Rectal smooth muscle tissue (tissue), 1 donor: Measurements from ENCODE around the gene EDN2.

Source experiments
- H3K27ac ChIP-seq: one replicate; pipeline ENCODE4 v1.7.0; 2013; ENCODE audit warnings: low read depth, low read length, inconsistent platforms
- H3K27me3 ChIP-seq: one replicate; pipeline ENCODE4 v1.7.0; 2013; ENCODE audit warnings: low read length; ENCODE audit not compliant: control insufficient read depth, insufficient read depth
- H3K36me3 ChIP-seq: one replicate; pipeline ENCODE4 v1.7.0; 2013; ENCODE audit warnings: low read length; ENCODE audit not compliant: control insufficient read depth, insufficient read depth
- H3K4me1 ChIP-seq: one replicate; pipeline ENCODE4 v1.7.0; 2013; ENCODE audit warnings: low read length; ENCODE audit not compliant: control insufficient read depth, insufficient read depth
- H3K4me3 ChIP-seq: one replicate; pipeline ENCODE4 v1.7.0; 2013; ENCODE audit warnings: low read length
- H3K9ac ChIP-seq: one replicate; pipeline ENCODE4 v1.7.0; 2013; ENCODE audit warnings: low read length

The EDN2 gene

GRCh38 chr1:41474490-41475271 is 9.8 kb downstream of the EDN2 start:
- Histone ChIP-seq H3K27me3 (no peaks in the 10 kb centered on the region), H3K4me3 (no peak overlapping the region), H3K4me1 (peaks cover 25% of the 10 kb centered on the region), H3K36me3 (no peaks in the 10 kb centered on the region), H3K9ac (no peak overlapping the region), H3K27ac (peak overlapping the region; percentile 87)

GRCh38 chr1:41473738-41474362 is 10.6 kb downstream of the EDN2 start:
- peak overlapping the region; percentile 87 for H3K27ac ChIP-seq
- H3K36me3 ChIP-seq: no peaks in the 10 kb centered on the region
- no peak overlapping the region for H3K4me3 ChIP-seq
- no peak overlapping the region for H3K9ac ChIP-seq
- H3K4me1 ChIP-seq: peaks cover 24% of the 10 kb centered on the region
- no peaks in the 10 kb centered on the region for H3K27me3 ChIP-seq

- Histone ChIP-seq H3K27ac (no peak overlapping the region), H3K9ac (no peak overlapping the region), H3K27me3 (no peaks in the 10 kb centered on the region), H3K4me1 (peaks cover 19% of the 10 kb centered on the region), H3K36me3 (no peaks in the 10 kb centered on the region), H3K4me3 (no peak overlapping the region)
Measured at GRCh38 chr1:41471658-41472057, 12.8 kb downstream of the EDN2 start.

GRCh38 chr1:41469706-41470105 is 14.8 kb downstream of the EDN2 start:
- no peak overlapping the region for H3K27ac ChIP-seq
- no peak overlapping the region for H3K9ac ChIP-seq
- H3K36me3 ChIP-seq: no peaks in the 10 kb centered on the region
- H3K27me3 ChIP-seq: no peaks in the 10 kb centered on the region
- H3K4me3 ChIP-seq: no peak overlapping the region
- H3K4me1 ChIP-seq: peaks cover 11% of the 10 kb centered on the region

GRCh38 chr1:41468122-41468762 is 16.2 kb downstream of the EDN2 start:
- Histone ChIP-seq H3K4me1 (no peaks in the 10 kb centered on the region), H3K36me3 (no peaks in the 10 kb centered on the region), H3K27me3 (no peaks in the 10 kb centered on the region), H3K9ac (no peak overlapping the region), H3K27ac (no peak overlapping the region), H3K4me3 (no peak overlapping the region)

GRCh38 chr1:41467673-41468072 is 16.8 kb downstream of the EDN2 start:
- Histone ChIP-seq H3K27me3 (no peaks in the 10 kb centered on the region), H3K4me1 (no peaks in the 10 kb centered on the region), H3K27ac (no peak overlapping the region), H3K36me3 (no peaks in the 10 kb centered on the region), H3K4me3 (no peak overlapping the region), H3K9ac (no peak overlapping the region)

GRCh38 chr1:41466146-41466545 is 18.3 kb downstream of the EDN2 start:
- H3K27ac ChIP-seq: no peak overlapping the region
- H3K4me1 ChIP-seq: no peaks in the 10 kb centered on the region
- no peak overlapping the region for H3K4me3 ChIP-seq
- H3K36me3 ChIP-seq: no peaks in the 10 kb centered on the region
- no peaks in the 10 kb centered on the region for H3K27me3 ChIP-seq
- H3K9ac ChIP-seq: no peak overlapping the region

- Histone ChIP-seq H3K4me3 (no peak overlapping the region), H3K27me3 (no peaks in the 10 kb centered on the region), H3K36me3 (no peaks in the 10 kb centered on the region), H3K27ac (no peak overlapping the region), H3K9ac (no peak overlapping the region), H3K4me1 (no peaks in the 10 kb centered on the region)
Measured at GRCh38 chr1:41465741-41466140, 18.7 kb downstream of the EDN2 start.

- Histone ChIP-seq H3K36me3 (no peaks in the 10 kb centered on the region), H3K4me3 (no peak overlapping the region), H3K4me1 (no peaks in the 10 kb centered on the region), H3K27ac (no peak overlapping the region), H3K27me3 (no peaks in the 10 kb centered on the region), H3K9ac (no peak overlapping the region)
Measured at GRCh38 chr1:41464885-41465284, 19.6 kb downstream of the EDN2 start.

- H3K36me3 ChIP-seq: no peaks in the 10 kb centered on the region
- no peak overlapping the region for H3K9ac ChIP-seq
- no peaks in the 10 kb centered on the region for H3K27me3 ChIP-seq
- H3K4me3 ChIP-seq: no peak overlapping the region
- H3K27ac ChIP-seq: no peak overlapping the region
- H3K4me1 ChIP-seq: no peaks in the 10 kb centered on the region
Measured at GRCh38 chr1:41463516-41463915, 21.0 kb downstream of the EDN2 start.

- Histone ChIP-seq H3K9ac (no peak overlapping the region), H3K4me3 (no peak overlapping the region), H3K4me1 (no peaks in the 10 kb centered on the region), H3K27me3 (no peaks in the 10 kb centered on the region), H3K36me3 (no peaks in the 10 kb centered on the region), H3K27ac (no peak overlapping the region)
Measured at GRCh38 chr1:41462680-41463004, 21.8 kb downstream of the EDN2 start.

GRCh38 chr1:41461790-41462679 is 22.4 kb downstream of the EDN2 start:
- no peak overlapping the region for H3K27ac ChIP-seq
- H3K4me1 ChIP-seq: peaks cover 2% of the 10 kb centered on the region
- H3K9ac ChIP-seq: no peak overlapping the region
- no peaks in the 10 kb centered on the region for H3K27me3 ChIP-seq
- no peak overlapping the region for H3K4me3 ChIP-seq
- H3K36me3 ChIP-seq: no peaks in the 10 kb centered on the region
